IPS-NIHi7 (cell line): Measurements from ENCODE around the gene IL34.

Experiments
- DNase-seq: peaks from one replicate; pipeline ENCODE4 v3.0.0; 2012; ENCODE audit warnings: mixed read lengths; ENCODE audit errors: extremely low spot score

Gene IL34

DNA sequence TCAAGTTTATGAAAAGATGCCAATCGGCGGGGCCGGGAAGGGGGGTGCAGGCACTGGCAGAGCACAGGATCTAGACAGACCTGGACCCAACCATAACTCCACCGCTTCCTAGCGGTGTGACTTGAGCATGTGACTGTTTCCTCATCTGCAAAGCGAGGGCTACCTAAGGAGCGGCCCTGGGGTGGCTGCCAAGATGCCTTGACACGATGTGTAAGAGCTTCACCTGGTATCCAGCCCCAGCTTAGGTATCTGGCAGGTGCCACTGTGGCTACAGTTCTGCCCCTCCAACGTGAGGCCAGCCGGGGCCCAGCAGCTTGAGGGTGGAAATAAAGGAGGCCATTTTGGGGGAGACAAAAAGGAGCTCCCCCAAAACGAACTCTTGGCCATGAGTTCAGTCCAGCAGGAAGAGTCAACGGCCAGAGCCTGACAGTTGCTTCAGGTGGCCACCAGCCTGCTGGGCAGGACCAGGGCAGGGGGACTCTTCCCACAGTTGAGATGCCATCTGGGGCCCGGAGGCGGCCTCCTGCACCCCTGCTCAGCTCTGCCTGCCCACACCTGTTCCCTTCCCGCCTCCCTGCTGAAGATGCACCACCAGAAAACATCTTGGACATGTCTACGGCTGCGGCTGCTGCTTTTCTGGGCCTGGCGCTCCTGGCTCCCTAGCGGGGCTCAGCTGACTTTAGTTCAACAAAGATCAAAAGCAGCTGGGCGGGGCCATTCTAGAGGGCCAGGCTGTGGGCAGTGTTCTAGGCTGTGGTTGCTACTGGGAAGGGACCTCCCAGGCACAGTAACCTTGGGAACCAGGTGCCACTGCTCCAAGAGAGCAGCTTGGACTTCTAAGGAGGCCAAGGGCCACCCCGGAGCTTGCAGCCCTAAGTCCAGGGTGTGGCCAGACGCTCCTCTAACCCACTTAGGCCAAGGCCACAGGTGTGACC is 42.9 kb downstream of the IL34 start:
- no peak for DNase-seq

DNA sequence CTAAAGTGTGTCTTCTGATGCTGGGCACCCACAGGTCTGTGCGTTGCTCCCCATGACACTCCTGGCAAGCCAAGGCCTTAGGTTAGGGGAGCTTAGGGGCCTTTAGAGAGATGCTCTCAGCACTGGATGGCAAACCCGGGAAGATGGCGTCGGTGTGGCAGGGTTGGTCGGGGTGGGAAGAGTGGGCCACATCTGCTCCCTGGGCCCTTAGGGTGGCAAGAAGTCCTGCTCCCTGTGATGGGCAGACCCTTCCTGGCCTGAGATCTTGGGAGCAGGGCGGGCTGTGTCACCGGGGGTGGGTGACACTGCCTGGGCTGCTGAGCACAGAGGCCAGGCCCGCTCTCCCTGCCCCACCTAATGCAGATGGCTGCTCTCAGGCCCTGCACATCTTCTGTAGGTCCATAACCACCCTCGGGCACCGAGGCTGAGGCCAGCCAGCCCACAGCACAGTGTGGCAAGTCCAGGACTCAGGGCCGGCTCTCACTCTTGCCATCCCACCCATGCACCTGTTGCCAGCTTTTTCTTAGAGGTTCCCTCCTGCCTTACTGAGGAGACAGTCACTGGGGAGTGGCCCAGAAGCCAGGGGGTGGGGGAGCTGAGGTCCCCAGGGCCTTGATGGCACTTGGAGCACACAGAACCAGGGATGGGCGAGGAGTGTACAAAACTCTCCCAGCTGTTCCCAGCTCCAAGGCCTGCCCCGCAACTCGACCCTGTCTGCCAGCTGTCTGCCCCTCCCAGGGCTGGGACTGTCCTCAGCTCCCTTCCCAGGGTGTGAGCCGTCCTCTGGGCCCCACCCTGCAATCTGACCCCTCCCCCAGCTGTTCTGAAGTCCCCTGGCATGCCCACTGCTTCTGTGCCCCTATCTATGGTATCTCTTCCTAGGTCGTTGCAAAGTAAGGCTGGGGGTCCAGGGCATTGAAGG is 43.9 kb downstream of the IL34 start:
- DNase-seq, result no peak

GRCh38 chr16:70691223-70692129 is 45.1 kb downstream of the IL34 start:
- DNase-seq, result no peak

GRCh38 chr16:70692130-70692872 is 45.9 kb downstream of the IL34 start:
- no peak for DNase-seq

- DNase-seq, result no peak
These were observed 46.7 kb downstream of the IL34 start for GRCh38 chr16:70692873-70693671.

- peak; percentile 79 for DNase-seq
These were observed 47.9 kb downstream of the IL34 start for GRCh38 chr16:70694088-70694867.

DNA sequence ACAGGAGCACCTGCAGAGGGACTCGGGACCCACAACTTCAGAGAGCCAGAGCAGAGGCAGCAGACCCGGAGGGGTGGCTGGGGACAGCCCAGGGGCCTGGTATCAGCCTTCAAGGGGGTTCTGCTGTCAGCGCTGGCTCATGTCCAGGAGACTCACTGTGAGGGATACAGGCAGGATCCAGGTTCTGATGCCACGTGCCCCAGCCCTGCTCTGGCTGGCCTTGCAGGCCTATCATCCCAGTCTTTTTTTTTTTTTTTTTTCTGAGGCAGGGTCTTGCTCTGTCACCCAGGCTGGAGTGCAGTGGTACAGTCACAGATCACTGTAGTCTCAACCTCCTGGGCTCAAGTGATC is 48.5 kb downstream of the IL34 start:
- DNase-seq, result no peak

DNA sequence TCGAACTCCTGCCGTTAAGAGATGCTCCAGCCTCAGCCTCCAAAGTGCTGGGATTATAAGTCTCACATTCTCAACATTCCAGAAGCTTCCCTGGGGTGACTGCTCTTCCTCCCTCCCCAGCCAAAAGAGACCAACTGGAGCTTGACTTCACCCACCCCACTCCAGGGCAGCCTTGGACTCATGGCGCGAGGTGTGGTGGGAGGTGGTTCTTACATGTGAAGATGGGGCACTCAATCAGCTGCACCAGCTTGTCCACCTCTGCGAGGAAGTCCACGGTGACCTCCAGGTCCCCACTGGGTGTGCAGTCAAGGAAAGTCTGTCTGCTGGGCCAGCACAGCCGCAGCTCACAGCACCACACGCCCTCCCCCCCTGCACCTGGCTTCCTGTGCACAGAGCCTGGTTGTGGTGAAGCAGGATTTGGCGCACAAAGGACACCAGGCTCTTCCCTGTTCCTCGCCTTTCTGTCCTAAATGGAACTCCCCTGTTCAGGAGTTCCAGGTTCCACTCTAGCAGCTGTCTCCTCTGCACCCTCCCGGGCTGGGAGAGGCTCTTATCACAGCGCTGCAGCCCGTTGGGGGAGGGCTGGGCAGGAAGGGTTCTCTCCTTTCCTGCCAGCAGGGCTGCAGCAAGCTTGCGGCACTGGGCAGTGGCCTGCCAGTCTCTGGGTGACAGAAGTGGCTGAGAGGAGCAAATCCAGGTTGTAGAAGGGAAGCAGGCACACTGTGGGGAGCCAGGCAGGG is 49.1 kb downstream of the IL34 start:
- DNase-seq, result no peak

DNA sequence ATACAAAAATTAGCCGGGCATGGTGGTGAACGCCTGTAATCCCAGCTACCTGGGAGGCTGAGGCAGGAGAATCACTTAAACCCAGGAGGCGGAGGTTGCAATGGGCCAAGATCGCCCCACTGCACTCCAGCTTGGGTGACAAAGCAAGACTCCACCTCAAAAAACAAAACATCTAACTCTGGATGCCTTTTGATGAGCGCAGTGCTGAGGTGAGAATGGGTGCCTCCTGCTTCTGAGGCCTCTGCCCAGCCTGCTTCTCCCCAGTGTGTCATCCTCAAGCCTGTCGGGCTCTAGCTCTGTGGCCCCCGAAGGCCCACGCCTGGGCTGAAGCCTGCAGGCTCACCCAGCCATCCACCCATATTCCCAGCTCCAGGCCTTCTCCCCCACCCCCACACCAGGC is 50.0 kb downstream of the IL34 start:
- DNase-seq, result no peak

DNA sequence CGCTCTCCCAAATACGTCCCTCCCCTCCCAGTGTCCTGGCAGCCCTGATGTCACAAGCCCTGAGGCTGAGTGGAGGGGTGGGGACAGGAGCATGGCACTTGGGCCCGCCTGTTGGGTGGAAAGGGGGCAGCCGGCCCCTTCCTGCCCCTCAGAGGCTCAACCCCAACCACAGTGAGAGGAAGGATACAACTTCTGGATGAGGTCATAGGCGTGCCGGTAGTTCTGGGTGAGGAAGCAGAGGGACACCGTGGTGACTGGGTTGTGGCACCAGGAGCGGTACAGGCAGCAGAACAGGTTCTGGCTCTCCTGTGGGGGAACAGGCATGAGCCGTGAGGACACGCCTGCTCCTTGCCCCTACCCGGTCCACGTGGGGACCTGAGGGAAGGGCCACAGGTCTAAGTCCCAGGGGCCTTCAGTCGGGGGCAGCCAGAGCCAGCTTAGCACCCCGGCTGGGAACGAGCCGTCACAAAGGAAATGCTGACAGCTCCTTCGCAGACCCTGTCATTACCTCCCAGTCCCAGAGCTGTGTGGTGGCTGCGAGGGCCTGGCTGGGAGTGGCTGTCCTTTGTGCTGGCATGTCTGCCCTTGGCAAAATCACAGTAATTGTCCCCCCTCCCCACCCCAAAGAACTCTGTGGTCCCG is 50.7 kb downstream of the IL34 start:
- DNase-seq, result no peak

GRCh38 chr16:70697594-70698170 is 51.3 kb downstream of the IL34 start:
- DNase-seq, result no peak

DNA sequence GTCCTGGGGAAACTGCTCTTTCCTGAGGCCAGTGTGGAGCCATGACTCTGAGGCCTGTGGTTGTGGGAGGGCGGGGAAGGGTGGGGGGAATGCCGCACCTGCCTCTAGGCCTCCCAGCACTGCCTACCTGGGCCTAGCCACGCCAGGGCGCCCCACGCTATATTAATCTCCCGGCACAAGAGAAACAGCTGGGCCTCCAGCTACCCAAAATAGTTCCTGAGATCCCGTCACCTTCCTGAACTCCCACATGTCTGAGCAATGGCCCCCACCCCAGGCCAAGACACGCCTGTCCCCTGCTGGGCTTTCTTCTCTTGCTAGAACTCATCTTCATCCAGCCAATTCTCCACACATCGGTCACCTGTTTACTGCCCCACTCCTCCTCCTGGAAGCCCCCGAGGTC is 52.5 kb downstream of the IL34 start:
- DNase-seq, result no peak

GRCh38 chr16:70699696-70700095 is 53.3 kb downstream of the IL34 start:
- no peak for DNase-seq

DNA sequence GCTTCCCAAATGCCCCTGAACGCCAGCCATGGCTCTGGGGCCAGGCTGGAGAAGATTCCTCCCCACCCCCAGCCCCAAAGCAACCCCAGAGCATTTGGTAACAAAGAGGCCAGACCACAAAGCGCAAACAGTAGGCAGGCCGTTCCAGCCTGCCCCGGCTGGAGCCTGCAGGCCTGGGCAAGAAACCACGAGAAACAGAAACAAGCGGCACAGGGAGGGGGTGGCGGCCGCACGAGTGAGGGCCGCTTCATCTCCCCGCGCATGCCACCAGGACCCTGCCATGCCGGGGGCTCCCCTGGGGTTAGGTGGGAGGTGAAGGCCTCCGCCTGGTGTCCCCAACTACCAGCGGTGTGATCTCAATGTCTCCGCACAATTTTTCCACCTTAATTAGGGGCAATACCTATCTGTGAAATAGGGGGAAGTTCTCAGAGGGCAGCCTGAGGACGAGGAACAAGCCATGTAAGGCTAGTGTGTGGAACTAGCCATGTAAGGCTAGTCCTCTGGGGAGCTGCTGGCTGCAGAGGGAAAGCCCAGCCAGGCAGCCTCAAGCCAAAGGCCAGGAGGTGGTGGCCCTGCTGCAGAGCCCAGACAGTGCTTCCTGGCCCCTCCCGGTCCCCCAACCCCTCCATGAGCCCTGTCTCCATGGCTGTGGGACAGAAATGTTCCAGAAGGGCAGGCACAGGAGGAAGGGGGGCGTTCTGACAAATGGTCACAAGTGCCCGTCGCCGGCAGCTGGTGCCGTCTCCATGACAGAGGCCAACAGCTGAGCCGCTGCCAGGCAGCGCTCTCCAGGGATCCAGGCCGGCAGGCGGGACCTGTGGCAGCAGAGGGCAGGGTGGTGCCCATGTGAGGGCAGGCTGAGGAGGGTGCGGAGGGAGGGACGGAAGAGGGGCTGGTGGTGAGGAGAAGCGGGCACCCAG is 54.0 kb downstream of the IL34 start:
- DNase-seq, result no peak

DNA sequence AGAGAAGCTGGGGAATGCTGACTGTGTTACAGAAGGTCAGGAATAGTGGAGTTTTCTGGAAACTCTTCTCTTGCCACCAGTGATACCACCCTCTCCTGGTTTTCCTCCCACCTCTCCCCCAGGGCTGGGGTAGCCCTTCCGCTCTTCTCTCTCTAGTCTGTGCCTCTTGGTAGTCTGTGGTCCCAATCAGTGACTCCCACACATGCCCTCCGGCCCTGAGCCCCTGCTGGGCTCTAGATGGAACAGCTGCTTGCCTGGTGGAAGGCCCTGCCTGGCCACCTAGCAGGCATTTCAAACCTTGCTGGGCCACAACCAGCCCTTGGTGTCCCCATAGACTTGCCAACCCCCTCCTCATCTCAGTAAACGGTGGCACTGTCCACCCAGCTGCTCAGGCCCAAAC is 54.7 kb downstream of the IL34 start:
- DNase-seq, result no peak

GRCh38 chr16:70701596-70701995 is 55.2 kb downstream of the IL34 start:
- no peak for DNase-seq

- no peak for DNase-seq
These were observed 55.6 kb downstream of the IL34 start for GRCh38 chr16:70701998-70702397.
